ENCODE results near the gene ST8SIA2.

Gene ST8SIA2

GRCh38 chr15:92421976-92422375, 28.3 kb downstream of the ST8SIA2 start:
- WGBS, 2 donors (ENCODE audit: extremely low coverage in 2 of 2, insufficient read length in 2 of 2, insufficient replicate concordance in 1 of 2) = no CpG with 5 or more reads among the region's 1 CpG
- H3K4me3 ChIP-seq (ENCODE audit: low read length in 2 of 2) = no peak overlapping the region
- H3K27me3 ChIP-seq (ENCODE audit: control insufficient read depth in 3 of 3, insufficient read depth in 3 of 3, low read depth in 1 of 3, low read length in 3 of 3) = no peaks in the 10 kb centered on the region
- no peak overlapping the region for H2BK120ac ChIP-seq (ENCODE audit: low read depth, low read length)
- H2BK12ac ChIP-seq (ENCODE audit: low read length) = no peak overlapping the region
- H3K23ac ChIP-seq (ENCODE audit: low read depth, low read length, poor library complexity) = no peak overlapping the region
- H2BK5ac ChIP-seq (ENCODE audit: low read length) = no peak overlapping the region
- no peak overlapping the region for H2BK15ac ChIP-seq (ENCODE audit: low read length)
- peaks cover 0 to 20% of the 10 kb centered on the region in 2 donors for H3K9me3 ChIP-seq (replicated peaks in 1 of 2; ENCODE audit: control insufficient read depth in 2 of 2, insufficient read depth in 1 of 2, low read depth in 1 of 2, low read length in 2 of 2)
- H4K8ac ChIP-seq (ENCODE audit: low read depth, low read length) = no peak overlapping the region
- no peak overlapping the region for H3K4ac ChIP-seq (ENCODE audit: low read length)
- H3K79me1 ChIP-seq (ENCODE audit: low read depth, low read length) = peaks cover 2% of the 10 kb centered on the region
- H4K91ac ChIP-seq (ENCODE audit: low read depth, low read length, poor library complexity) = no peak overlapping the region
- peaks cover 4 to 62% of the 10 kb centered on the region in 2 donors for H3K36me3 ChIP-seq (replicated peaks in 1 of 2; ENCODE audit: control insufficient read depth in 2 of 2, insufficient read depth in 2 of 2, low read length in 2 of 2)
- H3K14ac ChIP-seq (ENCODE audit: low read length) = no peak overlapping the region
- no peak overlapping the region for H3K27ac ChIP-seq (replicated peaks; ENCODE audit: low read length)
- H2AFZ ChIP-seq (ENCODE audit: low read length) = no peak overlapping the region
- no peak overlapping the region for H2AK5ac ChIP-seq (ENCODE audit: low read depth, low read length)
- H3K4me1 ChIP-seq (ENCODE audit: control insufficient read depth in 2 of 2, insufficient read depth in 1 of 2, low read depth in 1 of 2, low read length in 2 of 2) = peaks cover 0 to 3% of the 10 kb centered on the region in 2 donors
- H3K9ac ChIP-seq (ENCODE audit: low read depth, low read length, poor library complexity) = no peak overlapping the region
- no peak overlapping the region for H3K18ac ChIP-seq (ENCODE audit: low read length)
- DNase-seq (ENCODE audit: low spot score) = no peak
- no peak overlapping the region for H3K4me2 ChIP-seq (ENCODE audit: insufficient read depth, low read length, poor library complexity, severe bottlenecking)

DNA sequence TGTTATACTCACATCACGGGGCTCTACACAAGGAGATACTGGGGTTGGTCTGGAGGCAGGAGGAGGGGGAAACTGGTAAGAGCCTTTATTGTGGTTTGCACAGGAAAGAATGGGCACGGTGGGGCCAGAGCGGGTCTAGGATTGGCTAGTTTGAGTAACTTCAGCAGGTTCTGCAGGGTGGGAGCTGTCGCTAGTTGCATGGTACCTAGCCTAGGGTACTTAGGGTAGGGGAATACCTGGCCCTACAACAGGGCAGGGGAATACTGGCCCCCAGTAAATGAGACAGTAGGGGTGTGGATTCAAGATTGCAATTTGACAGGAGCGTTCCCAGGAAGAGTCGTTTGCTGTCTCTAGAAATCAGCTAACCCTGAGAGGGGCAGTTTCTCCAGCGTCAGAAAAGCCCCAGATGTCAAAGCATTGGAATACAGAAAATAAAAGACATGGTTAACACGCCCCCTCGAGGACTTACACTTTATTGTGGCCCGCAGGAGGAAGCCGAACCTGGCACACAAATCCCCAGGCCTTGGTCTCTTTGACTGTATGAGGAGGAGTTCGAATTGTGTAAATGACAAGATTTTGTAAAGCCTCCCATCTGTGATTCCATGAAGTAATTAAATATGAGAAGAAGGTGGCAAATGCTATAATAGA, 32.0 kb downstream of the ST8SIA2 start:
- no peak overlapping the region for H3K4me2 ChIP-seq (ENCODE audit: insufficient read depth, low read length, poor library complexity, severe bottlenecking)

DNA sequence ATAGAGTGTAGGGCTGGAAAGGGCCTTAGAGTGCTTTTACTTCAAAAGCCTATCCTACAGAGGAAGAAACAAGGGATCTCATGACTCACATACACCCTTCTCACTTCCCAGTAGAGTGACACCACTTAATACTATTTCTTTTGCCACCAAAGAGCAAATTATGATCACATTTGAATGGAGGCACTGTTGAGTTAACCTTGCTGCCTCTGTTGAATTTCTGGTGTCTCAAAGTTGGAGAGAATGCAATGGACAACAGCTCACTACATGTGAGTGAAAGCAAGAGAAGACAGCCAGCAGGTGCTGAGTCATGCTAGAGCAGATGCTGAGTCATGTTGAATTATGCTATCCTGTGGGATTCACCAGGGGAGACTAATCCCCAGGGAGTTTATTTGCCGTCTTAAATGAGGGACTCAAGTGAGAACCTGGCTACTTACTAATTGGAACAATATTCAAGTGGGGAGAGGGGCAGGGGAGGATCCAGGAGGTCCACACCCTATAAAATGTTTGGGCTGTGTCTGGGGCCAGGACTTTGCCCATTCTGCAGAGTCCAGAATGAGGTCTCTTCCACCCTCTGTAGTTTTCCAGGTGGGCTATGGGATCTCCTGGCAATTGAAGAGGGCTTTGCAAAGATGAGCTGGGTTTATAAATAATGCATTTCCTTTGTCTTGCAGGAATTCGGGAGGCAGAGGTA, 35.8 kb downstream of the ST8SIA2 start:
- Histone ChIP-seq H3K36me3 (replicated peaks in 1 of 2; ENCODE audit: control insufficient read depth in 2 of 2, insufficient read depth in 2 of 2, low read length in 2 of 2) (peaks cover 10 to 63% of the 10 kb centered on the region in 2 donors), H3K9me3 (replicated peaks in 1 of 2; ENCODE audit: control insufficient read depth in 2 of 2, insufficient read depth in 1 of 2, low read depth in 1 of 2, low read length in 2 of 2) (no peaks in the 10 kb centered on the region), H2BK12ac (ENCODE audit: low read length) (no peak overlapping the region), H3K9ac (ENCODE audit: low read depth, low read length, poor library complexity) (no peak overlapping the region), H3K4me3 (ENCODE audit: low read length in 2 of 2) (no peak overlapping the region), H2AFZ (ENCODE audit: low read length) (no peak overlapping the region), H3K27ac (replicated peaks; ENCODE audit: low read length) (no peak overlapping the region), H2AK5ac (ENCODE audit: low read depth, low read length) (no peak overlapping the region), H3K4me2 (ENCODE audit: insufficient read depth, low read length, poor library complexity, severe bottlenecking) (no peak overlapping the region), H4K8ac (ENCODE audit: low read depth, low read length) (no peak overlapping the region), H3K79me1 (ENCODE audit: low read depth, low read length) (no peaks in the 10 kb centered on the region), H3K4me1 (ENCODE audit: control insufficient read depth in 2 of 2, insufficient read depth in 1 of 2, low read depth in 1 of 2, low read length in 2 of 2) (peaks cover 0 to 5% of the 10 kb centered on the region in 2 donors), H3K14ac (ENCODE audit: low read length) (no peak overlapping the region), H3K27me3 (ENCODE audit: control insufficient read depth in 3 of 3, insufficient read depth in 3 of 3, low read depth in 1 of 3, low read length in 3 of 3) (no peaks in the 10 kb centered on the region), H2BK5ac (ENCODE audit: low read length) (no peak overlapping the region), H2BK120ac (ENCODE audit: low read depth, low read length) (no peak overlapping the region), H4K91ac (ENCODE audit: low read depth, low read length, poor library complexity) (no peak overlapping the region), H3K18ac (ENCODE audit: low read length) (no peak overlapping the region), H3K23ac (ENCODE audit: low read depth, low read length, poor library complexity) (no peak overlapping the region), H2BK15ac (ENCODE audit: low read length) (no peak overlapping the region), H3K4ac (ENCODE audit: low read length) (no peak overlapping the region)
- DNase-seq (ENCODE audit: low spot score) = peak; percentile 24
- no CpG with 5 or more reads among the region's 2 CpGs for WGBS, 2 donors (ENCODE audit: extremely low coverage in 2 of 2, insufficient read length in 2 of 2, insufficient replicate concordance in 1 of 2)

More for the DNA sequence above, 32.0 kb downstream of the ST8SIA2 start:
- no peak overlapping the region for H3K23ac ChIP-seq (ENCODE audit: low read depth, low read length, poor library complexity)
- no peak for DNase-seq (ENCODE audit: low spot score)
- H2BK120ac ChIP-seq (ENCODE audit: low read depth, low read length) = no peak overlapping the region
- no CpG with 5 or more reads among the region's 12 CpGs for WGBS, 2 donors (ENCODE audit: extremely low coverage in 2 of 2, insufficient read length in 2 of 2, insufficient replicate concordance in 1 of 2)
- H3K27me3 ChIP-seq (ENCODE audit: control insufficient read depth in 3 of 3, insufficient read depth in 3 of 3, low read depth in 1 of 3, low read length in 3 of 3) = no peaks in the 10 kb centered on the region
- H2BK15ac ChIP-seq (ENCODE audit: low read length) = no peak overlapping the region
- no peak overlapping the region for H2BK12ac ChIP-seq (ENCODE audit: low read length)
- peaks cover 4 to 53% of the 10 kb centered on the region in 2 donors for H3K36me3 ChIP-seq (replicated peaks in 1 of 2; ENCODE audit: control insufficient read depth in 2 of 2, insufficient read depth in 2 of 2, low read length in 2 of 2)
- H3K4me1 ChIP-seq (ENCODE audit: control insufficient read depth in 2 of 2, insufficient read depth in 1 of 2, low read depth in 1 of 2, low read length in 2 of 2) = peaks cover 0 to 5% of the 10 kb centered on the region in 2 donors
- no peak overlapping the region for H4K8ac ChIP-seq (ENCODE audit: low read depth, low read length)
- H2BK5ac ChIP-seq (ENCODE audit: low read length) = no peak overlapping the region
- H3K79me1 ChIP-seq (ENCODE audit: low read depth, low read length) = peaks cover 2% of the 10 kb centered on the region
- H3K4ac ChIP-seq (ENCODE audit: low read length) = no peak overlapping the region
- no peak overlapping the region for H3K9ac ChIP-seq (ENCODE audit: low read depth, low read length, poor library complexity)
- no peak overlapping the region for H3K4me3 ChIP-seq (ENCODE audit: low read length in 2 of 2)
- no peak overlapping the region for H2AK5ac ChIP-seq (ENCODE audit: low read depth, low read length)
- H3K18ac ChIP-seq (ENCODE audit: low read length) = no peak overlapping the region
- peaks cover 0 to 8% of the 10 kb centered on the region in 2 donors for H3K9me3 ChIP-seq (replicated peaks in 1 of 2; ENCODE audit: control insufficient read depth in 2 of 2, insufficient read depth in 1 of 2, low read depth in 1 of 2, low read length in 2 of 2)
- H4K91ac ChIP-seq (ENCODE audit: low read depth, low read length, poor library complexity) = no peak overlapping the region
- no peak overlapping the region for H2AFZ ChIP-seq (ENCODE audit: low read length)
- H3K14ac ChIP-seq (ENCODE audit: low read length) = no peak overlapping the region
- no peak overlapping the region for H3K27ac ChIP-seq (replicated peaks; ENCODE audit: low read length)

GRCh38 chr15:92430069-92430440, 36.4 kb downstream of the ST8SIA2 start:
- H4K8ac ChIP-seq (ENCODE audit: low read depth, low read length) = no peak overlapping the region
- H2AK5ac ChIP-seq (ENCODE audit: low read depth, low read length) = no peak overlapping the region
- no peak for DNase-seq (ENCODE audit: low spot score)
- no peak overlapping the region for H3K27ac ChIP-seq (replicated peaks; ENCODE audit: low read length)
- H2AFZ ChIP-seq (ENCODE audit: low read length) = no peak overlapping the region
- H2BK120ac ChIP-seq (ENCODE audit: low read depth, low read length) = no peak overlapping the region
- peaks cover 14 to 67% of the 10 kb centered on the region in 2 donors for H3K36me3 ChIP-seq (replicated peaks in 1 of 2; ENCODE audit: control insufficient read depth in 2 of 2, insufficient read depth in 2 of 2, low read length in 2 of 2)
- H3K4ac ChIP-seq (ENCODE audit: low read length) = no peak overlapping the region
- H3K18ac ChIP-seq (ENCODE audit: low read length) = no peak overlapping the region
- H3K4me3 ChIP-seq (ENCODE audit: low read length in 2 of 2) = no peak overlapping the region
- H2BK15ac ChIP-seq (ENCODE audit: low read length) = no peak overlapping the region
- H2BK12ac ChIP-seq (ENCODE audit: low read length) = no peak overlapping the region
- WGBS, 2 donors (ENCODE audit: extremely low coverage in 2 of 2, insufficient read length in 2 of 2, insufficient replicate concordance in 1 of 2) = no CpG with 5 or more reads among the region's 1 CpG
- no peak overlapping the region for H2BK5ac ChIP-seq (ENCODE audit: low read length)
- H3K9ac ChIP-seq (ENCODE audit: low read depth, low read length, poor library complexity) = no peak overlapping the region
- H3K9me3 ChIP-seq (replicated peaks in 1 of 2; ENCODE audit: control insufficient read depth in 2 of 2, insufficient read depth in 1 of 2, low read depth in 1 of 2, low read length in 2 of 2) = no peaks in the 10 kb centered on the region
- no peaks in the 10 kb centered on the region for H3K79me1 ChIP-seq (ENCODE audit: low read depth, low read length)
- no peak overlapping the region for H3K4me2 ChIP-seq (ENCODE audit: insufficient read depth, low read length, poor library complexity, severe bottlenecking)
- peaks cover 0 to 5% of the 10 kb centered on the region in 2 donors for H3K4me1 ChIP-seq (ENCODE audit: control insufficient read depth in 2 of 2, insufficient read depth in 1 of 2, low read depth in 1 of 2, low read length in 2 of 2)
- no peak overlapping the region for H4K91ac ChIP-seq (ENCODE audit: low read depth, low read length, poor library complexity)
- H3K27me3 ChIP-seq (ENCODE audit: control insufficient read depth in 3 of 3, insufficient read depth in 3 of 3, low read depth in 1 of 3, low read length in 3 of 3) = no peaks in the 10 kb centered on the region
- no peak overlapping the region for H3K23ac ChIP-seq (ENCODE audit: low read depth, low read length, poor library complexity)
- H3K14ac ChIP-seq (ENCODE audit: low read length) = no peak overlapping the region
